GM12878 (cell line): ENCODE measurements around the gene CPLANE2. TPM values are rescaled to one million over a fixed set of nuclear protein-coding genes. Genes with fewer than 3 reads are reported as not detected.

Experiments used
- ATAC-seq: fragments of 200-7000 bp; cut with Tn5 transposase; 3 replicates; pipeline ENCODE4 v1.9.1; 2020; ENCODE audit warnings: mild to moderate bottlenecking, moderate library complexity
- BruUV-seq: library from RNA; stranded (reverse); fragments of 400-500 nt; replicated peaks from 2 replicates; lab custom pipeline; 2021; lab: Mats Ljungman, UMichigan
- CTCF ChIA-PET: fragments of 300-600 bp; sonication (Branson Sonifier 250); formaldehyde crosslinking; extraction: SDS; loops from one replicate; lab custom pipeline; 2021; ENCODE audit warnings: inconsistent platforms; lab: Yijun Ruan, JAX
- POLR2A ChIA-PET: fragments of 350-600 bp; formaldehyde crosslinking; extraction: SDS; loops from one replicate; lab custom pipeline; 2021; ENCODE audit warnings: inconsistent platforms; lab: Charles Lee
- RAD21 ChIA-PET: fragments of 300-600 bp; sonication (Branson Sonifier 250); formaldehyde crosslinking; loops from one replicate; lab custom pipeline; 2023; ENCODE audit warnings: antibody characterized with exemption; ENCODE audit not compliant: unreplicated experiment; lab: Charles Lee
- SMC1A ChIA-PET: fragments of 300-600 bp; sonication (Branson Sonifier 250); formaldehyde crosslinking; loops from one replicate; lab custom pipeline; 2023; ENCODE audit not compliant: unreplicated experiment, uncharacterized antibody; lab: Charles Lee
- DNase-seq: peaks from one replicate; pipeline ENCODE4 v3.0.0-alpha.2; 2011; ENCODE audit warnings: low read depth, low spot score
- FAIRE-seq: peaks from 3 replicates; lab custom pipeline; 2011; peaks lifted over from hg19 to GRCh38; lab: Jason Lieb, UNC
- H2AFZ ChIP-seq: 2 replicates; pipeline ENCODE4 v1.6.0; 2011; ENCODE audit warnings: low read depth, low read length, control low read depth; ENCODE audit not compliant: control insufficient read depth
- H3K27ac ChIP-seq: 2 replicates; pipeline ENCODE4 v1.5.1; 2011; ENCODE audit warnings: control low read depth; ENCODE audit not compliant: control insufficient read depth, insufficient read depth
- H3K27me3 ChIP-seq, 2 experiments: replicated peaks in 1 of 2; 2 replicates each; pipeline versions ENCODE4 v1.6.0 to v1.6.1; 2011; ENCODE audit warnings: low read length in 1 of 2; ENCODE audit not compliant: control insufficient read depth in 2 of 2, insufficient read depth in 2 of 2
- H3K36me3 ChIP-seq, 2 experiments: 2 replicates each; pipeline ENCODE4 v1.5.1; 2011; ENCODE audit warnings: low read length in 1 of 2; ENCODE audit not compliant: control insufficient read depth in 2 of 2, insufficient read depth in 2 of 2
- H3K4me1 ChIP-seq: 2 replicates; pipeline ENCODE4 v1.6.1; 2011; ENCODE audit warnings: mild to moderate bottlenecking, low read length, moderate library complexity, mixed read lengths; ENCODE audit not compliant: control insufficient read depth, insufficient read depth
- H3K4me2 ChIP-seq: 2 replicates; pipeline ENCODE4 v1.6.0; 2011; ENCODE audit warnings: control low read depth; ENCODE audit not compliant: control insufficient read depth, insufficient read depth
- H3K4me3 ChIP-seq: fragments of 200-600 bp; sonication (generic); 2 replicates; pipeline ENCODE4 v1.5.1; 2016
- H3K79me2 ChIP-seq: 2 replicates; pipeline ENCODE4 v1.6.0; 2011; ENCODE audit warnings: low read length; ENCODE audit not compliant: control insufficient read depth, insufficient read depth
- H3K9ac ChIP-seq: 2 replicates; pipeline ENCODE4 v1.8.0; 2011; ENCODE audit warnings: low read length, control low read depth, mixed read lengths; ENCODE audit not compliant: control insufficient read depth, insufficient read depth
- H3K9me3 ChIP-seq: replicated peaks from 3 replicates; pipeline ENCODE4 v1.5.1; 2011; ENCODE audit warnings: mild to moderate bottlenecking, low read length; ENCODE audit not compliant: control insufficient read depth, insufficient read depth
- H4K20me1 ChIP-seq: 2 replicates; pipeline ENCODE4 v1.6.0; 2011; ENCODE audit not compliant: control insufficient read depth, insufficient read depth
- ATF7 ChIP-seq: fragments of 450-650 bp; IDR thresholded peaks from 2 replicates; pipeline ENCODE4 v1.6.1; 2016; ENCODE audit warnings: low read depth, mild to moderate bottlenecking
- CBX3 ChIP-seq: fragments of 200-600 bp; sonication (generic); IDR thresholded peaks from 2 replicates; pipeline ENCODE4 v1.6.1; 2016; ENCODE audit warnings: low read depth, borderline replicate concordance
- TCF7 ChIP-seq: IDR thresholded peaks from 2 replicates; pipeline ENCODE4 v1.6.1; 2014; ENCODE audit warnings: antibody characterized with exemption, borderline replicate concordance
- WGBS: methylation state at CpG from one replicate; pipeline ENCODE4 v1.1.6; 2016; ENCODE audit warnings: low lambda C conversion rate; ENCODE audit not compliant: insufficient replicate concordance, insufficient coverage; ENCODE audit errors: missing lambda C conversion rate; 5-methylcytosine and 5-hydroxymethylcytosine counted together
- in situ Hi-C: fragments of 300-500 bp; cut with MboI; formaldehyde crosslinking; loops from 9 replicates; pipeline ENCODE4 v1.14.3; 2018; ENCODE audit warnings: mixed read lengths
- intact Hi-C: fragments of 100-400 bp; cut with micrococcal nuclease; formaldehyde crosslinking; loops from one replicate; pipeline ENCODE4 v1.14.2; 2022; ENCODE audit not compliant: unreplicated experiment
- polyA plus RNA-seq, 11 experiments: library from polyadenylated mRNA; depleted of rRNA in 4 of 11; unstranded in 6 of 11; stranded (reverse) in 5 of 11; fragments of >200 nt; fragmentation: Nextera tagmentation in 4 of 11; fragmentation: Illumina TruSeq in 1 of 11; extraction: Ambion mirVana in 4 of 11; extraction: Trizol in 1 of 11; gene quantifications; 1 replicate in 1 of 11; 2 replicates in 10 of 11; pipeline versions ENCODE4 v1.2.1 to v1.2.3, GENCODE V29; 2011 to 2016; ENCODE audit warnings: inconsistent platforms in 2 of 11, missing spikeins in 2 of 11, low read depth in 1 of 11
- total RNA-seq, 4 experiments: library from RNA; depleted of rRNA in 3 of 4; stranded (reverse); fragments of >200 nt in 3 of 4; fragmentation: Illumina TruSeq in 1 of 4; extraction: Trizol in 1 of 4; gene quantifications; 2 replicates each; pipeline versions ENCODE4 v1.2.1 to v1.2.3, GENCODE V29; 2013 to 2021
- TF ChIP-seq, protein P1 (sequence below): fragments of 450-650 bp; IDR thresholded peaks from 2 replicates; pipeline ENCODE4 v1.6.1; 2017; ENCODE audit warnings: borderline replicate concordance

The CPLANE2 gene
- total and polyA plus RNA-seq, 10 of the 15 experiments (the other 5 are each of a cell fraction or from before 2014, with no cell fraction given), result 0.09 to 4.5 (median 2.3) TPM; not detected in 1

GRCh38 chr1:16245476-16246196, 8.7 kb upstream of the CPLANE2 start:
- WGBS, result 89% methylated on average over 9 of the region's 9 CpGs
- no TSS peak for BruUV-seq
- DNase-seq (no peak), FAIRE-seq (no peak), ATAC-seq (no peak)
- Histone ChIP-seq H3K9me3 (no peaks in the 10 kb centered on the region), H3K27me3 (no peaks in the 10 kb centered on the region), H3K4me1 (peaks cover 20% of the 10 kb centered on the region), H3K79me2 (no peaks in the 10 kb centered on the region), H3K4me2 (no peak overlapping the region), H3K4me3 (no peak overlapping the region), H3K36me3 (peaks cover 4% of the 10 kb centered on the region in 2 experiments; a peak in 1 of 4 replicates), H4K20me1 (no peaks in the 10 kb centered on the region), H3K27ac (no peak overlapping the region), H3K9ac (no peak overlapping the region), H2AFZ (no peak overlapping the region)
- TF ChIP-seq ATF7, result no peak
- no peak for TF ChIP-seq TCF7
- TF ChIP-seq CBX3, result no peak
- TF ChIP-seq, protein P1, sequence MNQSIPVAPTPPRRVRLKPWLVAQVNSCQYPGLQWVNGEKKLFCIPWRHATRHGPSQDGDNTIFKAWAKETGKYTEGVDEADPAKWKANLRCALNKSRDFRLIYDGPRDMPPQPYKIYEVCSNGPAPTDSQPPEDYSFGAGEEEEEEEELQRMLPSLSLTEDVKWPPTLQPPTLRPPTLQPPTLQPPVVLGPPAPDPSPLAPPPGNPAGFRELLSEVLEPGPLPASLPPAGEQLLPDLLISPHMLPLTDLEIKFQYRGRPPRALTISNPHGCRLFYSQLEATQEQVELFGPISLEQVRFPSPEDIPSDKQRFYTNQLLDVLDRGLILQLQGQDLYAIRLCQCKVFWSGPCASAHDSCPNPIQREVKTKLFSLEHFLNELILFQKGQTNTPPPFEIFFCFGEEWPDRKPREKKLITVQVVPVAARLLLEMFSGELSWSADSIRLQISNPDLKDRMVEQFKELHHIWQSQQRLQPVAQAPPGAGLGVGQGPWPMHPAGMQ, result no peak
- in situ Hi-C loops (no loop called here), intact Hi-C loops (loop anchor here (5.0 kb wide), 1 partner anchor 117 kb away; no protein-coding TSS in a partner anchor)
- ChIA-PET POLR2A (interaction anchor here (0.6 kb wide), 1 partner anchor 135 kb away, joined by 3 read pairs; no protein-coding TSS in a partner anchor), SMC1A (interaction anchor here (1.3 to 3.6 kb wide), 5 partner anchors 32 to 167 kb away, joined by 3 to 22 read pairs (median 11); no protein-coding TSS in a partner anchor), RAD21 (interaction anchor here (0.5 to 2.4 kb wide), 3 partner anchors 82 to 167 kb away, joined by 3 to 18 read pairs (median 3); no protein-coding TSS in a partner anchor), CTCF (interaction anchor here (0.6 to 4.7 kb wide), 13 partner anchors 9 to 175 kb away, joined by 3 to 40 read pairs (median 5); partner anchors contain the start of gene FBXO42)
